Activated CD8-positive, alpha-beta memory T cell treated with anti-CD3 and anti-CD28 coated beads for 4 hours (primary cell): ENCODE data around the gene ZNF57.
A peak's percentile ranks its signal among the peaks of the same experiment; 100 is the strongest.
"Not testable (repeated sequence)": the region's sequence is repeated elsewhere in the genome, so short reads cannot be mapped to it uniquely, and the experiment has no call there.

Experiments
- DNase-seq, 2 donors: peaks; one replicate each; pipeline ENCODE4 v3.0.0-alpha.2; 2020; ENCODE audit warnings: low read depth in 2 of 2

Gene ZNF57

GRCh38 chr19:2896694-2897093 is 4.0 kb upstream of the ZNF57 start:
- DNase-seq, result no peak

GRCh38 chr19:2902590-2903218 is 2.0 kb downstream of the ZNF57 start:
- no peak for DNase-seq

GRCh38 chr19:2903326-2903725 is 2.6 kb downstream of the ZNF57 start:
- not testable (repeated sequence) for DNase-seq

DNA sequence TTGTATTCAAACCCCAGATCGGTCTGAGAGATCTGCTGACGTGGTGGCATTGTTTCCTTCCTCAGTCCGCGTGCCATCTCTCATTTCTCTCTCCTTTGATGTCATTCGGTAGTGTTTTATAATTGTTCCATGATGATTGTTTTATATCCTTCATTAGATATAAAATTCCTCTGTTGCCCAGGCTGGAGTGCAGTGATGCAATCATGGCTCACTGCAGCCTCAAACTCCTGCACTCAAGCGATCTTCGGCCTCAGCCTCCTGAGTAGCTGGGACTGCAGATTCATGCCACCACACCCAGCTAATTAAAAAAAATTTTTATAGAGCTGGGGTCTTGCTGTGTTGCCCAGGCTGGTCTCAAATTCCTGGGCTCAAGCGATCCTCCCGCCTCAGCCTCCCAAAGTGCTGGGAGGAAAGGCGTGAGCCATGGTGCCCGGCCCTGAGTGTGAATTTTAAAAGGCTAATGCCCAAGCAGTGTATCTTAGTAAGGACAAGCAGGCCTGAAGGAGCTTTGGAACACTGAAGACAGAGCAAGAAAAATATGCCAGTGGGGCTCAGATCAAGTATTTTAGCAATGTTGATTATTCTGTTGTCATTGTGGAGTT is 5.3 kb downstream of the ZNF57 start:
- DNase-seq, result no peak

DNA sequence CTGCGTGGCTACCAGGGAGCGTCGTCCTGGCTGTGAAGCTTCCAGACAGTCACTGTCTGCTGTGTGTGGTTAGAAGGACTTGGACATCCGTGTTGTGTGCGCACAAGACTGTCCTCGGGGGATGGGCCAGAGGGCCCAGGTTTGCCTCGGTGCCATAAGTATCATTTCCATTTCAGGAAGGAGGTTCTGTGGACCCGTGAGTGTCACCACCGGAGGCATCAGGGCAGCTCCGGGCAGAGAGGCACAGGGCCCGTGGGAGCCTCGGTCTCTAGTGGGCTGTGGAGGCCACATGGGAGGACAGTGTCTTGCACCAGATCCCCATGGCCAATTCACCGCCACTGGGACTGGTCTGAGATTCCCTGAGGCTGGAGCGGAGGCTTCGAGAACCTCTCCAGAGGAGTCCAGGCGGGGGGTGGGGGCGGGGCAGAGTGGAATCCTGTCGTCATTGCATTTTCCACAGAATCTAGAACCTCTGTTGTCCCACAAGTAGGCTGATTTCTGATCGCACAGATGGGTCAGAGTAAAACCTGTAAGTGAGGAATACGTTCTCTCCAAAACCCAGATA is 6.0 kb downstream of the ZNF57 start:
- DNase-seq, result no peak

GRCh38 chr19:2912306-2912705 is 11.6 kb downstream of the ZNF57 start:
- no peak for DNase-seq

DNA sequence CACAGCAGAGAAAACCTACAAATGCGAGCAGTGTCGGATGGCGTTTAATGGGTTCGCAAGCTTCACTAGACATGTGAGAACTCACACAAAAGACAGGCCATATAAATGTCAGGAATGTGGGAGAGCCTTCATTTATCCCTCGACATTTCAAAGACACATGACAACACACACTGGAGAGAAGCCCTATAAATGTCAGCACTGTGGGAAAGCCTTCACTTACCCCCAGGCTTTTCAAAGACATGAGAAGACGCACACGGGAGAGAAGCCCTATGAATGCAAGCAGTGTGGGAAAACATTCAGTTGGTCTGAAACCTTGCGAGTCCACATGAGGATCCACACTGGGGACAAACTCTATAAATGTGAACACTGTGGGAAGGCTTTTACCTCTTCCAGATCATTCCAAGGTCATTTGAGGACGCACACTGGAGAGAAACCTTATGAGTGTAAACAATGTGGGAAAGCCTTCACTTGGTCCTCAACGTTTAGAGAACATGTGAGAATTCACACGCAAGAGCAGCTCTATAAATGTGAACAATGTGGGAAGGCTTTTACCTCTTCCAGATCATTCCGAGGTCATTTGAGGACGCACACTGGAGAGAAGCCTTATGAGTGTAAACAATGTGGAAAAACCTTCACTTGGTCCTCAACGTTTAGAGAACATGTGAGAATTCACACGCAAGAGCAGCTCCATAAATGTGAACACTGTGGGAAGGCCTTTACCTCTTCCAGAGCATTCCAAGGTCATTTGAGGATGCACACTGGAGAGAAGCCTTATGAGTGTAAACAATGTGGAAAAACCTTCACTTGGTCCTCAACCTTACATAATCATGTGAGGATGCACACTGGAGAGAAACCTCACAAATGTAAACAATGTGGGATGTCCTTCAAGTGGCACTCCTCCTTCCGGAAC is 16.8 kb downstream of the ZNF57 start:
- no peak for DNase-seq

DNA sequence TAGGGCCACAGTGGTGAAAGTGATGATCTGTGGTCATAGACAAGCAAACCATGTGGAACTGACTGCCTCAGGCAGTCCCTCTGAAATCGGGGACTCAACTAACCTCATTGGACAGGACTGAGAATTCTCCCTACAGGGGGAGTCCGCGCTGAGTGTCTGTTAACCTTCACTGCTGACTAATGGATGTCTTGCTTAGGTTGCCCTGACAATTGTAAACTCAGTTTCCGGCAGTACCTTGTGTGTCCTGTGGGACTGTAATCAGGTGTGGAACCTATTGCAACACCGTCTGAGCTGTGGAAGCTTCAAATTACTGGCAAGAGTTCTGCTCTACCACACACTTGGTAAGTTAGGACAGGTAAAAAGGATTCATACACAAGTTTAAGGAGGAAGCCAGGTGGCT is 22.3 kb downstream of the ZNF57 start:
- DNase-seq, result no peak

GRCh38 chr19:2923510-2923909 is 22.8 kb downstream of the ZNF57 start:
- no peak for DNase-seq

- DNase-seq, result no peak
Measured at GRCh38 chr19:2926341-2927031, 25.8 kb downstream of the ZNF57 start.

- no peak for DNase-seq
Measured at GRCh38 chr19:2927032-2927430, 26.3 kb downstream of the ZNF57 start.

- no peak for DNase-seq
Measured at GRCh38 chr19:2933490-2933910, 32.8 kb downstream of the ZNF57 start.

DNA sequence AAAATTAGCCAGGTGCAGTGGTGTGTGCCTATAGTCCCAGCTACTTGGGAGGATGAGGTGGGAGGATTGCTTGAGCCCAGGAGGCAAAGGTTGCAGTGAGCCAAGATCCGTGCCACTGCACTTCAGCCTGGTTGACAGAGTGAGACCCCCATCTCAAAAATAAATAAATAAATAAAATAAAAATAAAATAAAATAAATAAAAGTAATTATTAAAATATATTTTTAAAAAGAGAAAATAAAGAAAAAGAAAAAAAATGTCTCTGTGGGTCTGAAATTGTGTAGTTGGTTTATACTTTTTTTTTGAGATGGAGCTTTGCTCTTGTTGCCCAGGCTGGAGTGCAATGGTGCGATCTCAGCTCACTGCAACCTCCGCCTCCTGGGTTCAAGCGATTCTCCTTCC is 35.1 kb downstream of the ZNF57 start:
- DNase-seq, result not testable (repeated sequence)

DNA sequence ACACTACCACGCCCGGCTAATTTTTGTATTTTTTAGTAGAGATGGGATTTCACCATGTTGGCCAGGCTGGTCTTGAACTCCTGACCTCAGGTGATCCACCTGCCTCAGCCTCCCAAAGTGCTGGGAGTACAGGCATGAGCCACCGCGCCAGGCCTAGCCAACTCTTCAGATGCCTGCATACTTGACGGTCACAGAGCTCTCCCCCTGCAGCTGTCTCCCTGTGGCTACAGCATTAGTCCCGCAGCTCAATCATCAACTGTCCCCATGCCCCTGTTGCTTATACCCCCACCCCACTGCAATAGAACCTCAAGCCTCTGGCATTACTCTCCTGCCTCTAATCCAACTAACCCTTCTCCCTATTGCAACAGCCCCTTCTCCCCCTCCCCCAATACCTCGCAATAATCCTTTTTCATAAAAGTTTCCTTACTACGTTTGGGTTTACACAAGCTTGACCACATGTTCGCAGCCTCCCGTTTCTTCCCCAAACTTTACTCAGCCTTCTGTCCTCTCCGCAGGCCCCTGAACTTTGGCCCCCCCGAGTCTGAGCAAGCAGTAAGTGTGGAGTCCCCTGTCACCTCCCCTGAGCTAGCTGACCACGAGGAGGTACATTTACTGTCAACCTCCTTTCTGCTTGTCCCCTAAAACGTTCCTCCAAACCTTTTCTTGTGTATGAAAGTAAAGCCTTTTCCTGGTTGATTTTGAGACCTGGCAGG is 42.4 kb downstream of the ZNF57 start:
- no peak for DNase-seq

- no peak for DNase-seq
Measured at GRCh38 chr19:2944403-2944774, 43.7 kb downstream of the ZNF57 start.

- DNase-seq, result peak; percentile 97 to 99
Measured at GRCh38 chr19:2944775-2945574, 44.2 kb downstream of the ZNF57 start, which contains the start of gene ZNF77. ZNF77 (minus strand) TSS chr19:2944971; CDS start chr19:2944840, 131 bp downstream.

GRCh38 chr19:2945575-2946184 is 45.0 kb downstream of the ZNF57 start:
- no peak for DNase-seq

DNA sequence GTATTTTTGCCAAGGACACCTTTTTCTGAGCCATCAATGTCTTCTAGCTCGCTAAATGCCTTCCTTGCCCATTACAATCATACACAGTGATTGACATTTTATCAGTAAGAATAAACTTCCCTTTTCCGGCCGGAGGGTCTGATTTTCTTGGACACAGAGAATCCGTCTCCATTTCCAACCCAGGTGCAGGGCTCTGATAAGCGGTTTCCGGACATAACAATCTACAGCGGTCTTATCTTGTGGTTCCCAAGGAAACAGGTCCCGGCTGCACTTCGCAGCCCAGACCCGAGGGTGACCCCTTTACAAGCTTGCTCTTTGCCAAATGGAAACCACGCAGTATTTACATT is 49.2 kb downstream of the ZNF57 start:
- DNase-seq, result no peak

DNA sequence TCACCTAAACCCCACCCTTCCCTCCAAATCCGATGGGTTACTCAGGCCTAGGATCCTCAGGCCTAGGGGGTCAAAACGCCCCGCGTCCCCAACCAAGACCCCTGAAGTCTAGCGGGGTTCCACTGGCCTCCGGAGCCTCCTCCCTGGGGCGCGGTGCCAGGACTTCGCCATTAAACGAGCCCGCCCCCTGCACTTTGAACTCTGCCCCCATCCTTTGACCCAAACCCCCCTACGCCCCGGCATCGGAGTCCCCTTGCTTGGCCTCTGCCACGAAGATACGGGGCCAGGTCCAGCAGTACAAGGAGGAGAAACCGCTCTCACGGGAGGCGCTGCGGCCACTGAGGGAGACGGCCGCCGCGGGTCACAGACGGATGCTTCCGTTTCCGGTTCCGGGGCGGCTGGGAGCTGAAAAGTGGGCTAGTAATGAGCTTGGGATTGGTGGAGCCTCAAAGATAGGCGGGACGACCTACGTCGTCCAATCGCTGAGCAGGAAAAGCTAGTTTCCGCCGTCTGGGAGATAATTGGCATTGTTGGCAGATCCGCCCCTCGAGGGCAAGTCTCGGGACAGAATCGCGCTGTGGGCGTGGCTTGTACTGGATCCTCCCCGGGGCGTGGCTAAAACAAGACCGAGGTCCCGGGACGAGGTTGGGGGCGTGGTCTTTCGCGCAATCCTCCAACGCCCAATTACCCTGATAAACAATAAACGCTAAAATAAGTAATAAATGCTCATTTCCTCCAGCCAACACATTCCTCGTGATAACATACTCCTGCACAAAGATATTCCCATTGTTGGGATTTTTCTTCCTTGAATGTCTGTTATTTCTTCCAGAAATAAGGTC is 49.8 kb downstream of the ZNF57 start:
- peak; percentile 100 for DNase-seq
